C4-2B (cell line): ENCODE data around the gene SF3B1.
"Not testable (repeated sequence)": the region's sequence is repeated elsewhere in the genome, so short reads cannot be mapped to it uniquely, and the experiment has no call there.

Experiments
- ZFX ChIP-seq: fragments of 450-650 bp; IDR thresholded peaks from 2 replicates; pipeline ENCODE4 v1.6.1; 2017
- TF ChIP-seq, protein P1 (sequence below): fragments of 450-650 bp; conservative IDR thresholded peaks from 2 replicates; pipeline ENCODE4 v1.5.1; 2017; ENCODE audit warnings: mild to moderate bottlenecking

DNA sequence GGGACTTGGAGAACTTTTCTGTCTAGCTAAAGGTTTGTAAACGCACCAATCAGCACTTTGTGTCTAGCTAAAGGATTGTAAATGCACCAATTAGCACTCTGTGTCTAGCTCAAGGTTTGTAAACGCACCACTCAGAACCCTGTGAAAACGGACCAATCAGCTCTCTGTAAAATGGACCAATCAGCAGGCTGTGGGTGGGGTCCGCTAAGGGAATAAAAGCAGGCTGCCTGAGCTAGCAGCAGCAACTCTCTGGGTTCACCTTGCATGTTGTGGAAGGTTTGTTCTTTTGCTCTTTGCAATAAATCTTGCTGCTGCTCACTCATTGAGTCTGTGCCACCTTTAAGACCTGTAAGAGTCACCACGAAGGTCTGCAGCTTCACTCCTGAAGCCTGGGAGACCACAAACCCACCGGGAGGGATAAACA is 16.1 kb upstream of the SF3B1 start:
- TF ChIP-seq, protein P1, sequence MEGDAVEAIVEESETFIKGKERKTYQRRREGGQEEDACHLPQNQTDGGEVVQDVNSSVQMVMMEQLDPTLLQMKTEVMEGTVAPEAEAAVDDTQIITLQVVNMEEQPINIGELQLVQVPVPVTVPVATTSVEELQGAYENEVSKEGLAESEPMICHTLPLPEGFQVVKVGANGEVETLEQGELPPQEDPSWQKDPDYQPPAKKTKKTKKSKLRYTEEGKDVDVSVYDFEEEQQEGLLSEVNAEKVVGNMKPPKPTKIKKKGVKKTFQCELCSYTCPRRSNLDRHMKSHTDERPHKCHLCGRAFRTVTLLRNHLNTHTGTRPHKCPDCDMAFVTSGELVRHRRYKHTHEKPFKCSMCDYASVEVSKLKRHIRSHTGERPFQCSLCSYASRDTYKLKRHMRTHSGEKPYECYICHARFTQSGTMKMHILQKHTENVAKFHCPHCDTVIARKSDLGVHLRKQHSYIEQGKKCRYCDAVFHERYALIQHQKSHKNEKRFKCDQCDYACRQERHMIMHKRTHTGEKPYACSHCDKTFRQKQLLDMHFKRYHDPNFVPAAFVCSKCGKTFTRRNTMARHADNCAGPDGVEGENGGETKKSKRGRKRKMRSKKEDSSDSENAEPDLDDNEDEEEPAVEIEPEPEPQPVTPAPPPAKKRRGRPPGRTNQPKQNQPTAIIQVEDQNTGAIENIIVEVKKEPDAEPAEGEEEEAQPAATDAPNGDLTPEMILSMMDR: not testable (repeated sequence)
- TF ChIP-seq ZFX: not testable (repeated sequence)
